ENCODE data around the gene LDAF1.
"Not testable (repeated sequence)": the region's sequence is repeated elsewhere in the genome, so short reads cannot be mapped to it uniquely, and the experiment has no call there.

Gene LDAF1

GRCh38 chr16:21128991-21129390 is 29.5 kb upstream of the LDAF1 start:
- ChIA-PET POLR2A (no interaction called here), CTCF (no interaction called here)
- DNase-seq (ENCODE audit: extremely low spot score), result no peak
- TF ChIP-seq, protein P1, sequence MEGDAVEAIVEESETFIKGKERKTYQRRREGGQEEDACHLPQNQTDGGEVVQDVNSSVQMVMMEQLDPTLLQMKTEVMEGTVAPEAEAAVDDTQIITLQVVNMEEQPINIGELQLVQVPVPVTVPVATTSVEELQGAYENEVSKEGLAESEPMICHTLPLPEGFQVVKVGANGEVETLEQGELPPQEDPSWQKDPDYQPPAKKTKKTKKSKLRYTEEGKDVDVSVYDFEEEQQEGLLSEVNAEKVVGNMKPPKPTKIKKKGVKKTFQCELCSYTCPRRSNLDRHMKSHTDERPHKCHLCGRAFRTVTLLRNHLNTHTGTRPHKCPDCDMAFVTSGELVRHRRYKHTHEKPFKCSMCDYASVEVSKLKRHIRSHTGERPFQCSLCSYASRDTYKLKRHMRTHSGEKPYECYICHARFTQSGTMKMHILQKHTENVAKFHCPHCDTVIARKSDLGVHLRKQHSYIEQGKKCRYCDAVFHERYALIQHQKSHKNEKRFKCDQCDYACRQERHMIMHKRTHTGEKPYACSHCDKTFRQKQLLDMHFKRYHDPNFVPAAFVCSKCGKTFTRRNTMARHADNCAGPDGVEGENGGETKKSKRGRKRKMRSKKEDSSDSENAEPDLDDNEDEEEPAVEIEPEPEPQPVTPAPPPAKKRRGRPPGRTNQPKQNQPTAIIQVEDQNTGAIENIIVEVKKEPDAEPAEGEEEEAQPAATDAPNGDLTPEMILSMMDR (IDR thresholded peaks at IDR 0.05; ENCODE audit: control extremely low read depth, extremely low read depth, low read depth, missing control alignments), result no peak

- CTCF ChIA-PET, result no interaction called here
- TF ChIP-seq, protein P1 (IDR thresholded peaks at IDR 0.05; ENCODE audit: control extremely low read depth, extremely low read depth, low read depth, missing control alignments), result no peak
- no peak for DNase-seq (ENCODE audit: extremely low spot score)
- POLR2A ChIA-PET, result no interaction called here
Measured at GRCh38 chr16:21130811-21131210, 27.7 kb upstream of the LDAF1 start.

DNA sequence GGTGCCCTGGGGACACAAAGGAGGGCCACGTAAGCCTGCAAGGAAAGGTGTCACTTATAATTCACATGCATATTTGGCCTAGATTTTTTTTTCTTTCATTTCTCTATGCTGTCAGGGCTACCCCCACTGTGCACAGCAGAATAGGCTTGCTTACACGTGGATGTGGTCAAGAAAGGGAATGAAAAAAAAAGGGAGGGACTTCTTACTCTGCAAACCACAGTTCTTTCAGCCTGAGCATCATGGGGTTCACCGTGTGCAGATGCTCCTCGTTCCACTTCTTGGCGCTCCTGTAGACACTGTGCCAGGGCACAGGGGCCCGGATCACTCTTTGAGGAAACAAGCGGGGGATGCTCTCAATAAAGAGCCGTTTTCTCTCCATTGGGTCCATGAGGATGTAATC is 24.4 kb upstream of the LDAF1 start:
- TF ChIP-seq, protein P1 (IDR thresholded peaks at IDR 0.05; ENCODE audit: control extremely low read depth, extremely low read depth, low read depth, missing control alignments), result no peak
- ChIA-PET POLR2A (no interaction called here), CTCF (no interaction called here)
- no peak for DNase-seq (ENCODE audit: extremely low spot score)

- ChIA-PET CTCF (interaction anchor here (2.1 kb wide), 1 partner anchor 11 kb away, joined by 7 read pairs; no protein-coding TSS in a partner anchor), POLR2A (interaction anchor here (0.6 kb wide), 1 partner anchor 88 kb away, joined by 3 read pairs; no protein-coding TSS in a partner anchor)
- TF ChIP-seq, protein P1 (IDR thresholded peaks at IDR 0.05; ENCODE audit: control extremely low read depth, extremely low read depth, low read depth, missing control alignments), result no peak
- no peak for DNase-seq (ENCODE audit: extremely low spot score)
Measured at GRCh38 chr16:21145738-21146137, 12.7 kb upstream of the LDAF1 start.

GRCh38 chr16:21150375-21151001 is 8.0 kb upstream of the LDAF1 start, which contains the start of gene DNAH3:
TSS of gene DNAH3 (minus strand) at chr16:21150846. CDS start at chr16:21150319, 527 bp downstream.
- CTCF ChIA-PET, result interaction anchor here (0.9 kb wide), 1 partner anchor 413 kb away, joined by 5 read pairs; no protein-coding TSS in a partner anchor
- POLR2A ChIA-PET, result no interaction called here
- no peak for DNase-seq (ENCODE audit: extremely low spot score)
- TF ChIP-seq, protein P1 (IDR thresholded peaks at IDR 0.05; ENCODE audit: control extremely low read depth, extremely low read depth, low read depth, missing control alignments), result no peak

- POLR2A ChIA-PET; CTCF ChIA-PET; DNase-seq (ENCODE audit: extremely low spot score): not testable (repeated sequence)
Measured at GRCh38 chr16:21152160-21153030, 6.1 kb upstream of the LDAF1 start.

GRCh38 chr16:21153124-21153729 is 5.2 kb upstream of the LDAF1 start:
- CTCF ChIA-PET, result interaction anchor here (0.9 kb wide), 1 partner anchor 11 kb away, joined by 3 read pairs; no protein-coding TSS in a partner anchor
- POLR2A ChIA-PET, result interaction anchor here (0.6 kb wide), 1 partner anchor 264 kb away, joined by 5 read pairs; no protein-coding TSS in a partner anchor
- not testable (repeated sequence) for DNase-seq (ENCODE audit: extremely low spot score)

DNA sequence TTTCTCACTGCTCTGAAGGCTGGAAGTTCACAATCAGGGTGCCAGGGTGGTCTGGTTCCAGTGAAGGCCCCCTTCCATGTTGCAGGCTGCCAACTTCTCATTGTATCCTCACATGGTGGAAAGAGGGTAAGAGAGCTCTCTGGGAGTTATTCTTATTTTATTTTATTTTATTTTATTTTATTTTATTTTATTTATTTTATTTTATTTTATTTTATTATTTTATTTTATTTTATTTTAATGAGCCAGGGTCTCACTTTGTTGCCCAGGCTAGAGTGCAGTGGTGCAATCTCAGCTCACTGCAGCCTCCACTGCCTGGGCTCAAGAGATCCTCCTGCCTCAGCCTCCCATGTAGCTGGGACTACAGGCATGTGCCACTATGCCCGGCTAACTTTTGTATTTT is 2.5 kb upstream of the LDAF1 start:
- CTCF ChIA-PET, result interaction anchor here (1.0 to 4.1 kb wide), 3 partner anchors 9 to 145 kb away, joined by 3 to 16 read pairs (median 7); no protein-coding TSS in a partner anchor
- DNase-seq (ENCODE audit: extremely low spot score); POLR2A ChIA-PET: not testable (repeated sequence)

All from GM10248 (cell line).